ENCODE measurements around the gene GLYAT.

DNA sequence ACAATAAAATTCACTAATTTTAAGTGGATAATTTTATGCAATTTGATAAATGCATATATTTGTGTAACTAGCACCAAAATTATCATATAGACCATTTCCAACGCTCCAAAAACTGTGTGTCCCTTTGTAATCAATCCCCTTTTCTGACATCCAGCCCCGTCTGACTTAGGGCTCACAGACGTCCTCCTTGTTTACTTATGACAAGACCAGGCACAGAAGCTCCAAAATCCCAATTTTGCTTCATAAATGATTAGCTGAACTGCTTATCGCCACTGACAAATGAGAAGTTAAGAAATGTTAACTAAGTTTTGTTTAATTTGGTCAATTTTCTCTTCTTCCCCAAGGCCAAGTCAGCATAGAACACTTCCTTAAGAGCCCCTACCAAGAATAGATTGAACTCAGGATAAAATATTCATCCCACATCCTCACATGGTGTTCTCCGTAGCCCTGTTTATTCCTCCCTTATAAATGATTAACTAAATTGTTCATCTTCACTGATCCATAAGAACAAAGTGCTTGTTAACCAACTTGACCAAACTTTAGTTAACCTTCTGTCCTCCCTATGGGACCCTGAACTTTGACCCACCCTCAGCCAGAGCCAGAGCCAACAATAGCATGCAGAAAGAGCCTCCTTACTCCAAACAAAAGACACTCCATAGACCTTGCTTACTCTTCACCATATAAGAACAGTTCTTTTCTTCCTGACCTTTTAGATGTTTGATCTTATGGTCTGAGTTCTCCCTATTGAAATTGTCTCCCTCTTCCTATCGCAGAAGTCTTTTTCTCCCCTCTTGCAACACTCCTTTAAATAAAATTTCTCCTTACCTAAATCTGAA is 30.8 kb upstream of the GLYAT start:
- TF ChIP-seq GATA3 (IDR thresholded peaks at IDR 0.05; ENCODE audit: low read depth, low read length): no peak
- no peak for TF ChIP-seq GATA2 (IDR thresholded peaks at IDR 0.05; ENCODE audit: low read depth, low read length)

All from SH-SY5Y (cell line).